ENCODE measurements around the gene DVL3.

Gene DVL3

GRCh38 chr3:184154885-184155643, at the start of gene DVL3:
Gene DVL3, plus strand, starts transcription at chr3:184155377. Its CDS starts 259 bp downstream, at chr3:184155636.
- no peak for TF ChIP-seq EZH2 (IDR thresholded peaks at IDR 0.05; ENCODE audit: borderline replicate concordance, low read length)
- peaks cover 19% of the 10 kb centered on the region for H3K79me2 ChIP-seq (ENCODE audit: insufficient read depth, low read length)

GRCh38 chr3:184110316-184110725, 44.9 kb upstream of the DVL3 start:
- H3K27me3 ChIP-seq (ENCODE audit: insufficient read depth, low read length), result peaks cover 8% of the 10 kb centered on the region; the same call in 1 of the 2 replicates
- no peaks in the 10 kb centered on the region for H3K9me3 ChIP-seq (ENCODE audit: low read length)
- no peaks in the 10 kb centered on the region for H3K9me2 ChIP-seq (ENCODE audit: low read depth, low read length)
- no peak overlapping the region for H2AFZ ChIP-seq (ENCODE audit: low read length)
- no peak overlapping the region for H3K9ac ChIP-seq (ENCODE audit: low read length)
- H3K4me1 ChIP-seq (ENCODE audit: insufficient read depth, low read length, severe bottlenecking), result no peaks in the 10 kb centered on the region
- H3K4me2 ChIP-seq (ENCODE audit: low read length), result no peak overlapping the region
- TF ChIP-seq EZH2 (IDR thresholded peaks at IDR 0.05; ENCODE audit: borderline replicate concordance, low read length) (no peak), CTCF (IDR thresholded peaks at IDR 0.05; ENCODE audit: low read length) (no peak)
- H3K4me3 ChIP-seq (ENCODE audit: low read depth, low read length, poor library complexity, severe bottlenecking), result no peak overlapping the region
- no peaks in the 10 kb centered on the region for H3K36me3 ChIP-seq (ENCODE audit: insufficient read depth, low read length)
- no peak overlapping the region for H3K27ac ChIP-seq (ENCODE audit: low read depth, low read length, poor library complexity, severe bottlenecking)
- H3F3A ChIP-seq (ENCODE audit: insufficient read depth, low read length), result no peaks in the 10 kb centered on the region
- H4K20me1 ChIP-seq (ENCODE audit: insufficient read depth, low read length), result no peaks in the 10 kb centered on the region
- H3K79me2 ChIP-seq (ENCODE audit: insufficient read depth, low read length), result no peaks in the 10 kb centered on the region

More at GRCh38 chr3:184154885-184155643, at the start of gene DVL3:
- Histone ChIP-seq H3K27me3 (ENCODE audit: insufficient read depth, low read length) (no peaks in the 10 kb centered on the region), H3K4me2 (ENCODE audit: low read length) (peak within 1 kb of the TSS; percentile 95), H3K9me2 (ENCODE audit: low read depth, low read length) (no peaks in the 10 kb centered on the region), H4K20me1 (ENCODE audit: insufficient read depth, low read length) (no peaks in the 10 kb centered on the region), H3K27ac (ENCODE audit: low read depth, low read length, poor library complexity, severe bottlenecking) (peak within 1 kb of the TSS; percentile 74), H3F3A (ENCODE audit: insufficient read depth, low read length) (peaks cover 3% of the 10 kb centered on the region; the same call in 1 of the 2 replicates), H3K36me3 (ENCODE audit: insufficient read depth, low read length) (no peaks in the 10 kb centered on the region), H2AFZ (ENCODE audit: low read length) (peak within 1 kb of the TSS; percentile 95), H3K4me1 (ENCODE audit: insufficient read depth, low read length, severe bottlenecking) (peaks cover 33% of the 10 kb centered on the region), H3K9ac (ENCODE audit: low read length) (peak within 1 kb of the TSS; percentile 95), H3K4me3 (ENCODE audit: low read depth, low read length, poor library complexity, severe bottlenecking) (peak within 1 kb of the TSS; percentile 98), H3K9me3 (ENCODE audit: low read length) (no peaks in the 10 kb centered on the region)

- no peaks in the 10 kb centered on the region for H3K9me2 ChIP-seq (ENCODE audit: low read depth, low read length)
- H2AFZ ChIP-seq (ENCODE audit: low read length), result no peak overlapping the region
- H3K4me2 ChIP-seq (ENCODE audit: low read length), result no peak overlapping the region
- H3K9ac ChIP-seq (ENCODE audit: low read length), result no peak overlapping the region
- 0 out of 2 replicates have a peak, but pooled peaks cover 4% of the 10 kb centered on the region for H3K27me3 ChIP-seq (ENCODE audit: insufficient read depth, low read length)
- H3K9me3 ChIP-seq (ENCODE audit: low read length), result no peaks in the 10 kb centered on the region
- no peak overlapping the region for H3K4me3 ChIP-seq (ENCODE audit: low read depth, low read length, poor library complexity, severe bottlenecking)
- no peaks in the 10 kb centered on the region for H4K20me1 ChIP-seq (ENCODE audit: insufficient read depth, low read length)
- no peaks in the 10 kb centered on the region for H3K4me1 ChIP-seq (ENCODE audit: insufficient read depth, low read length, severe bottlenecking)
- no peaks in the 10 kb centered on the region for H3K79me2 ChIP-seq (ENCODE audit: insufficient read depth, low read length)
- TF ChIP-seq EZH2 (IDR thresholded peaks at IDR 0.05; ENCODE audit: borderline replicate concordance, low read length) (no peak), CTCF (IDR thresholded peaks at IDR 0.05; ENCODE audit: low read length) (no peak)
- no peaks in the 10 kb centered on the region for H3F3A ChIP-seq (ENCODE audit: insufficient read depth, low read length)
- H3K27ac ChIP-seq (ENCODE audit: low read depth, low read length, poor library complexity, severe bottlenecking), result no peak overlapping the region
- H3K36me3 ChIP-seq (ENCODE audit: insufficient read depth, low read length), result no peaks in the 10 kb centered on the region
These were observed 39.2 kb upstream of the DVL3 start for GRCh38 chr3:184116017-184116416.

All from OCI-LY1 (cell line).